HEK293 (cell line): ENCODE measurements around the gene CEP76.

Experiments
- BCL11B ChIP-seq: fragments of 450-650 bp; formaldehyde crosslinking; IDR thresholded peaks from 2 replicates; pipeline ENCODE4 v1.5.1; 2016; ENCODE audit warnings: low read depth, missing biosample characterization, missing genetic modification characterization
- EGR2 ChIP-seq: fragments of 450-650 bp; formaldehyde crosslinking; IDR thresholded peaks from 2 replicates; pipeline ENCODE4 v1.5.1; 2016; ENCODE audit warnings: low read depth, missing biosample characterization, missing genetic modification characterization
- OSR2 ChIP-seq: fragments of 450-650 bp; formaldehyde crosslinking; IDR thresholded peaks from 2 replicates; pipeline ENCODE4 v1.5.1; 2016; ENCODE audit warnings: missing biosample characterization, missing genetic modification characterization
- PRDM1 ChIP-seq: fragments of 450-650 bp; formaldehyde crosslinking; IDR thresholded peaks from 2 replicates; pipeline ENCODE4; 2016; ENCODE audit warnings: missing biosample characterization, missing genetic modification characterization
- SALL2 ChIP-seq: fragments of 450-650 bp; formaldehyde crosslinking; IDR thresholded peaks from 2 replicates; pipeline ENCODE4 v1.5.0; 2017; ENCODE audit warnings: missing biosample characterization, mild to moderate bottlenecking, missing genetic modification characterization, borderline replicate concordance
- SCRT2 ChIP-seq: fragments of 450-650 bp; formaldehyde crosslinking; IDR thresholded peaks from 2 replicates; pipeline ENCODE4 v1.5.1; 2016; ENCODE audit warnings: missing biosample characterization, missing genetic modification characterization
- SETDB1 ChIP-seq: IDR thresholded peaks from one replicate; pipeline ENCODE4 v1.6.1; 2017; ENCODE audit warnings: mild to moderate bottlenecking, low read length, moderate library complexity, mixed read lengths; ENCODE audit not compliant: insufficient read length
- SP2 ChIP-seq: fragments of 450-650 bp; formaldehyde crosslinking; IDR thresholded peaks from 2 replicates; pipeline ENCODE4 v1.5.1; 2016; ENCODE audit warnings: missing biosample characterization, missing genetic modification characterization
- SP3 ChIP-seq: fragments of 450-650 bp; formaldehyde crosslinking; IDR thresholded peaks from 2 replicates; pipeline ENCODE4 v1.5.1; 2016; ENCODE audit warnings: missing biosample characterization, missing genetic modification characterization
- YY2 ChIP-seq: fragments of 450-650 bp; formaldehyde crosslinking; IDR thresholded peaks from 2 replicates; pipeline ENCODE4 v1.5.1; 2016; ENCODE audit warnings: missing biosample characterization, missing genetic modification characterization
- ZEB2 ChIP-seq: fragments of 450-650 bp; formaldehyde crosslinking; IDR thresholded peaks from 2 replicates; pipeline ENCODE4 v1.5.1; 2016; ENCODE audit warnings: missing biosample characterization, missing genetic modification characterization
- ZNF138 ChIP-seq: fragments of 450-650 bp; formaldehyde crosslinking; IDR thresholded peaks from 2 replicates; pipeline ENCODE4 v1.5.1; 2016; ENCODE audit warnings: missing biosample characterization, missing genetic modification characterization, borderline replicate concordance
- ZNF155 ChIP-seq: fragments of 450-650 bp; formaldehyde crosslinking; IDR thresholded peaks from 2 replicates; pipeline ENCODE4 v1.5.1; 2016; ENCODE audit warnings: missing biosample characterization, missing genetic modification characterization
- ZNF157 ChIP-seq: fragments of 450-650 bp; formaldehyde crosslinking; IDR thresholded peaks from 2 replicates; pipeline ENCODE4 v1.5.1; 2016; ENCODE audit warnings: missing biosample characterization, missing genetic modification characterization
- ZNF174 ChIP-seq: fragments of 450-650 bp; formaldehyde crosslinking; IDR thresholded peaks from 2 replicates; pipeline ENCODE4 v1.5.0; 2017; ENCODE audit warnings: missing biosample characterization, mild to moderate bottlenecking, missing genetic modification characterization
- ZNF202 ChIP-seq: fragments of 450-650 bp; formaldehyde crosslinking; IDR thresholded peaks from 2 replicates; pipeline ENCODE4 v1.5.1; 2016; ENCODE audit warnings: missing biosample characterization, missing genetic modification characterization, borderline replicate concordance
- ZNF292 ChIP-seq: fragments of 450-650 bp; formaldehyde crosslinking; IDR thresholded peaks from 2 replicates; pipeline ENCODE4 v1.5.1; 2016; ENCODE audit warnings: low read depth, missing biosample characterization, missing genetic modification characterization, borderline replicate concordance
- ZNF391 ChIP-seq: fragments of 450-650 bp; formaldehyde crosslinking; IDR thresholded peaks from 2 replicates; pipeline ENCODE4 v1.5.1; 2016; ENCODE audit warnings: low read depth, missing biosample characterization, missing genetic modification characterization, borderline replicate concordance
- ZNF404 ChIP-seq: fragments of 450-650 bp; formaldehyde crosslinking; IDR thresholded peaks from 2 replicates; pipeline ENCODE4 v1.5.1; 2017; ENCODE audit warnings: missing biosample characterization, missing genetic modification characterization
- ZNF514 ChIP-seq: fragments of 450-650 bp; formaldehyde crosslinking; IDR thresholded peaks from 2 replicates; pipeline ENCODE4 v1.5.1; 2016; ENCODE audit warnings: missing biosample characterization, missing genetic modification characterization
- ZNF544 ChIP-seq: fragments of 450-650 bp; formaldehyde crosslinking; IDR thresholded peaks from 2 replicates; pipeline ENCODE4 v1.5.0; 2017; ENCODE audit warnings: missing biosample characterization, missing genetic modification characterization
- ZNF548 ChIP-seq: fragments of 450-650 bp; formaldehyde crosslinking; IDR thresholded peaks from 2 replicates; pipeline ENCODE4 v1.5.1; 2016; ENCODE audit warnings: missing biosample characterization, missing genetic modification characterization
- ZNF621 ChIP-seq: fragments of 450-650 bp; formaldehyde crosslinking; IDR thresholded peaks from 2 replicates; pipeline ENCODE4 v1.5.1; 2017; ENCODE audit warnings: missing biosample characterization, missing genetic modification characterization
- ZNF654 ChIP-seq: fragments of 450-650 bp; formaldehyde crosslinking; IDR thresholded peaks from 2 replicates; pipeline ENCODE4 v1.5.1; 2016; ENCODE audit warnings: low read depth, missing biosample characterization, missing genetic modification characterization
- ZNF670 ChIP-seq: fragments of 450-650 bp; formaldehyde crosslinking; IDR thresholded peaks from 2 replicates; pipeline ENCODE4 v1.5.1; 2016; ENCODE audit warnings: missing biosample characterization, missing genetic modification characterization, low read depth
- ZNF785 ChIP-seq: fragments of 450-650 bp; formaldehyde crosslinking; IDR thresholded peaks from 2 replicates; pipeline ENCODE4 v1.5.1; 2016; ENCODE audit warnings: missing biosample characterization, missing genetic modification characterization
- ZNF830 ChIP-seq: fragments of 450-650 bp; IDR thresholded peaks from 2 replicates; pipeline ENCODE4 v1.5.0; 2018; ENCODE audit warnings: missing biosample characterization, missing genetic modification characterization, low read depth, mild to moderate bottlenecking, moderate library complexity
- ZSCAN16 ChIP-seq: fragments of 450-650 bp; formaldehyde crosslinking; IDR thresholded peaks from 2 replicates; pipeline ENCODE4 v1.5.1; 2016; ENCODE audit warnings: missing biosample characterization, missing genetic modification characterization
- ZSCAN30 ChIP-seq: fragments of 450-650 bp; IDR thresholded peaks from 2 replicates; pipeline ENCODE4 v1.5.1; 2018; ENCODE audit warnings: missing biosample characterization, mild to moderate bottlenecking, missing genetic modification characterization, moderate library complexity
- TF ChIP-seq, protein P1 (sequence below): fragments of 450-650 bp; formaldehyde crosslinking; IDR thresholded peaks from 2 replicates; pipeline ENCODE4 v1.5.1; 2016; ENCODE audit warnings: missing biosample characterization, missing genetic modification characterization
- TF ChIP-seq, protein P2 (sequence below): fragments of 450-650 bp; formaldehyde crosslinking; IDR thresholded peaks from 2 replicates; pipeline ENCODE4 v1.5.1; 2017; ENCODE audit warnings: missing biosample characterization, missing genetic modification characterization
- TF ChIP-seq, protein P3 (sequence below): fragments of 450-650 bp; formaldehyde crosslinking; IDR thresholded peaks from 2 replicates; pipeline ENCODE4 v1.5.1; 2017; ENCODE audit warnings: missing biosample characterization, missing genetic modification characterization
- TF ChIP-seq, protein P4 (sequence below): fragments of 450-650 bp; formaldehyde crosslinking; IDR thresholded peaks from 2 replicates; pipeline ENCODE4 v1.5.1; 2016; ENCODE audit warnings: missing biosample characterization, missing genetic modification characterization

The CEP76 gene

DNA sequence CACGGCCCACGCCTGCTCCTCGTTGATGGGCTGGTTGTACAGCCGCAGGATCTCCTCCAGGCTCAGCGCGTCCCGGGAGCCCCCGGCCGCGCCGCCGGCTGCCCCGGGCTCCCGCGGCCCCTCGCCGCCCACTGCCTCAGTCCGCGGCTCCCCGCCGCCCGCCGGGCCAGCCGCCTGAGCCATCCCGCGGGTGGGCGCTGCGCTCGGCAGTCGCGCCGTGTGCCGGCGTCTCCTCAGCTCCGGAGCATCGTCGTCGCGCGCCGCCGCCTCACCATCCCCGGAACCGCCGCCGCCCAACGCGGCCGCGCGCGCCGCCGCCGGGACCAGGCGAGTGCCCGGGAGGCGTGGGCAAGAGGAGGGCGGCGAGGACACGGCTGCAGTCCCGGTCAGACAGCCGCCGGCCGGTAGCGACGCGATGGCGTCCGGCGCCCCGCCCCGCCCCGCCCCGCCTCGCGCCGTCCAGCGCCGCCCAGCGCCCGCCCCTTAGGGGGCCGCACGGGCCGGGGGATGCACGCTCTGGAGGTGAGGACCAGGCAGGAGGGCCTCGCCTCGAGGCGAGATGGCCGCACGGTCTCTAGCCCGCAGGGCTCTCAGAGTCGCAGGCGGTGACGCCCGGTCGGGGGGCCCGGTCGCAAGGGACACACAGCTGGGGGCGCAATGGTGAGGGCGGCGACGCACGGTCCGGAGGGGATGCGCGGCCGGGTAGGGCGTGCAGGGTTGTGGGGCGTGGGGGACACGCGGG, 44.7 kb downstream of the CEP76 start, which contains the start of gene SPIRE1 (continued):
- TF ChIP-seq ZNF544 = no peak
- peak; percentile 58 for TF ChIP-seq ZEB2 (tag by site-specific recombination)
- TF ChIP-seq ZNF174 (tag by site-specific recombination) = no peak
- TF ChIP-seq ZNF292 (tag by site-specific recombination) = no peak
- no peak for TF ChIP-seq BCL11B (tag by site-specific recombination)
- TF ChIP-seq ZNF514 (tag by site-specific recombination) = no peak
- no peak for TF ChIP-seq ZNF654 (tag by site-specific recombination)
- TF ChIP-seq ZNF670 (tag by site-specific recombination) = no peak
- no peak for TF ChIP-seq PRDM1 (tag by site-specific recombination)
- 0 out of 2 replicates have a peak, but pooled peaks have one; percentile 19 for TF ChIP-seq EGR2 (tag by site-specific recombination)
- TF ChIP-seq ZNF404 (tag by site-specific recombination) = no peak
- TF ChIP-seq, protein P1, sequence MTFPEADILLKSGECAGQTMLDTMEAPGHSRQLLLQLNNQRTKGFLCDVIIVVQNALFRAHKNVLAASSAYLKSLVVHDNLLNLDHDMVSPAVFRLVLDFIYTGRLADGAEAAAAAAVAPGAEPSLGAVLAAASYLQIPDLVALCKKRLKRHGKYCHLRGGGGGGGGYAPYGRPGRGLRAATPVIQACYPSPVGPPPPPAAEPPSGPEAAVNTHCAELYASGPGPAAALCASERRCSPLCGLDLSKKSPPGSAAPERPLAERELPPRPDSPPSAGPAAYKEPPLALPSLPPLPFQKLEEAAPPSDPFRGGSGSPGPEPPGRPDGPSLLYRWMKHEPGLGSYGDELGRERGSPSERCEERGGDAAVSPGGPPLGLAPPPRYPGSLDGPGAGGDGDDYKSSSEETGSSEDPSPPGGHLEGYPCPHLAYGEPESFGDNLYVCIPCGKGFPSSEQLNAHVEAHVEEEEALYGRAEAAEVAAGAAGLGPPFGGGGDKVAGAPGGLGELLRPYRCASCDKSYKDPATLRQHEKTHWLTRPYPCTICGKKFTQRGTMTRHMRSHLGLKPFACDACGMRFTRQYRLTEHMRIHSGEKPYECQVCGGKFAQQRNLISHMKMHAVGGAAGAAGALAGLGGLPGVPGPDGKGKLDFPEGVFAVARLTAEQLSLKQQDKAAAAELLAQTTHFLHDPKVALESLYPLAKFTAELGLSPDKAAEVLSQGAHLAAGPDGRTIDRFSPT (tag by site-specific recombination) = no peak
- TF ChIP-seq OSR2 (tag by site-specific recombination) = no peak
- TF ChIP-seq SALL2 (tag by site-specific recombination) = no peak
- no peak for TF ChIP-seq ZNF155 (tag by site-specific recombination)
- no peak for TF ChIP-seq ZNF138
- no peak for TF ChIP-seq ZNF621
- TF ChIP-seq ZNF830 (tag by site-specific recombination) = no peak
- no peak for TF ChIP-seq ZNF157 (tag by site-specific recombination)
- TF ChIP-seq, protein P2, sequence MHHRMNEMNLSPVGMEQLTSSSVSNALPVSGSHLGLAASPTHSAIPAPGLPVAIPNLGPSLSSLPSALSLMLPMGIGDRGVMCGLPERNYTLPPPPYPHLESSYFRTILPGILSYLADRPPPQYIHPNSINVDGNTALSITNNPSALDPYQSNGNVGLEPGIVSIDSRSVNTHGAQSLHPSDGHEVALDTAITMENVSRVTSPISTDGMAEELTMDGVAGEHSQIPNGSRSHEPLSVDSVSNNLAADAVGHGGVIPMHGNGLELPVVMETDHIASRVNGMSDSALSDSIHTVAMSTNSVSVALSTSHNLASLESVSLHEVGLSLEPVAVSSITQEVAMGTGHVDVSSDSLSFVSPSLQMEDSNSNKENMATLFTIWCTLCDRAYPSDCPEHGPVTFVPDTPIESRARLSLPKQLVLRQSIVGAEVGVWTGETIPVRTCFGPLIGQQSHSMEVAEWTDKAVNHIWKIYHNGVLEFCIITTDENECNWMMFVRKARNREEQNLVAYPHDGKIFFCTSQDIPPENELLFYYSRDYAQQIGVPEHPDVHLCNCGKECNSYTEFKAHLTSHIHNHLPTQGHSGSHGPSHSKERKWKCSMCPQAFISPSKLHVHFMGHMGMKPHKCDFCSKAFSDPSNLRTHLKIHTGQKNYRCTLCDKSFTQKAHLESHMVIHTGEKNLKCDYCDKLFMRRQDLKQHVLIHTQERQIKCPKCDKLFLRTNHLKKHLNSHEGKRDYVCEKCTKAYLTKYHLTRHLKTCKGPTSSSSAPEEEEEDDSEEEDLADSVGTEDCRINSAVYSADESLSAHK (tag by site-specific recombination) = no peak
- no peak for TF ChIP-seq ZNF548
- TF ChIP-seq SCRT2 (tag by site-specific recombination) = no peak
- no peak for TF ChIP-seq ZNF785 (tag by site-specific recombination)
- peak; percentile 33; the same call in 1 of the 2 replicates for TF ChIP-seq YY2 (tag by site-specific recombination)
- TF ChIP-seq ZNF391 (tag by site-specific recombination) = no peak
- TF ChIP-seq, protein P3, sequence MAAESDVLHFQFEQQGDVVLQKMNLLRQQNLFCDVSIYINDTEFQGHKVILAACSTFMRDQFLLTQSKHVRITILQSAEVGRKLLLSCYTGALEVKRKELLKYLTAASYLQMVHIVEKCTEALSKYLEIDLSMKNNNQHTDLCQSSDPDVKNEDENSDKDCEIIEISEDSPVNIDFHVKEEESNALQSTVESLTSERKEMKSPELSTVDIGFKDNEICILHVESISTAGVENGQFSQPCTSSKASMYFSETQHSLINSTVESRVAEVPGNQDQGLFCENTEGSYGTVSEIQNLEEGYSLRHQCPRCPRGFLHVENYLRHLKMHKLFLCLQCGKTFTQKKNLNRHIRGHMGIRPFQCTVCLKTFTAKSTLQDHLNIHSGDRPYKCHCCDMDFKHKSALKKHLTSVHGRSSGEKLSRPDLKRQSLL (tag by site-specific recombination) = no peak
- TF ChIP-seq ZSCAN16 (tag by site-specific recombination) = no peak
- TF ChIP-seq SP2 (tag by site-specific recombination) = peak; percentile 43
- no peak for TF ChIP-seq SETDB1
- TF ChIP-seq ZNF202 = no peak
- TF ChIP-seq, protein P4, sequence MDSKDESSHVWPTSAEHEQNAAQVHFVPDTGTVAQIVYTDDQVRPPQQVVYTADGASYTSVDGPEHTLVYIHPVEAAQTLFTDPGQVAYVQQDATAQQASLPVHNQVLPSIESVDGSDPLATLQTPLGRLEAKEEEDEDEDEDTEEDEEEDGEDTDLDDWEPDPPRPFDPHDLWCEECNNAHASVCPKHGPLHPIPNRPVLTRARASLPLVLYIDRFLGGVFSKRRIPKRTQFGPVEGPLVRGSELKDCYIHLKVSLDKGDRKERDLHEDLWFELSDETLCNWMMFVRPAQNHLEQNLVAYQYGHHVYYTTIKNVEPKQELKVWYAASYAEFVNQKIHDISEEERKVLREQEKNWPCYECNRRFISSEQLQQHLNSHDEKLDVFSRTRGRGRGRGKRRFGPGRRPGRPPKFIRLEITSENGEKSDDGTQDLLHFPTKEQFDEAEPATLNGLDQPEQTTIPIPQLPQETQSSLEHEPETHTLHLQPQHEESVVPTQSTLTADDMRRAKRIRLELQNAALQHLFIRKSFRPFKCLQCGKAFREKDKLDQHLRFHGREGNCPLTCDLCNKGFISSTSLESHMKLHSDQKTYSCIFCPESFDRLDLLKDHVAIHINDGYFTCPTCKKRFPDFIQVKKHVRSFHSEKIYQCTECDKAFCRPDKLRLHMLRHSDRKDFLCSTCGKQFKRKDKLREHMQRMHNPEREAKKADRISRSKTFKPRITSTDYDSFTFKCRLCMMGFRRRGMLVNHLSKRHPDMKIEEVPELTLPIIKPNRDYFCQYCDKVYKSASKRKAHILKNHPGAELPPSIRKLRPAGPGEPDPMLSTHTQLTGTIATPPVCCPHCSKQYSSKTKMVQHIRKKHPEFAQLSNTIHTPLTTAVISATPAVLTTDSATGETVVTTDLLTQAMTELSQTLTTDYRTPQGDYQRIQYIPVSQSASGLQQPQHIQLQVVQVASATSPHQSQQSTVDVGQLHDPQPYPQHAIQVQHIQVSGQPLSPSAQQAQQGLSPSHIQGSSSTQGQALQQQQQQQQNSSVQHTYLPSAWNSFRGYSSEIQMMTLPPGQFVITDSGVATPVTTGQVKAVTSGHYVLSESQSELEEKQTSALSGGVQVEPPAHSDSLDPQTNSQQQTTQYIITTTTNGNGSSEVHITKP = no peak
- TF ChIP-seq ZSCAN30 (tag by site-specific recombination) = 0 out of 2 replicates have a peak, but pooled peaks have one; percentile 11
- peak; percentile 77 for TF ChIP-seq SP3 (tag by site-specific recombination)
